ENCODE results near the gene MCEE. TPM values are rescaled to one million over a fixed set of nuclear protein-coding genes. Genes with fewer than 3 reads are reported as not detected.

The MCEE gene
- polyA plus RNA-seq, 2 of the 4 experiments (the other 2 are of a cell fraction) = 10.3 to 17.7 TPM

DNA sequence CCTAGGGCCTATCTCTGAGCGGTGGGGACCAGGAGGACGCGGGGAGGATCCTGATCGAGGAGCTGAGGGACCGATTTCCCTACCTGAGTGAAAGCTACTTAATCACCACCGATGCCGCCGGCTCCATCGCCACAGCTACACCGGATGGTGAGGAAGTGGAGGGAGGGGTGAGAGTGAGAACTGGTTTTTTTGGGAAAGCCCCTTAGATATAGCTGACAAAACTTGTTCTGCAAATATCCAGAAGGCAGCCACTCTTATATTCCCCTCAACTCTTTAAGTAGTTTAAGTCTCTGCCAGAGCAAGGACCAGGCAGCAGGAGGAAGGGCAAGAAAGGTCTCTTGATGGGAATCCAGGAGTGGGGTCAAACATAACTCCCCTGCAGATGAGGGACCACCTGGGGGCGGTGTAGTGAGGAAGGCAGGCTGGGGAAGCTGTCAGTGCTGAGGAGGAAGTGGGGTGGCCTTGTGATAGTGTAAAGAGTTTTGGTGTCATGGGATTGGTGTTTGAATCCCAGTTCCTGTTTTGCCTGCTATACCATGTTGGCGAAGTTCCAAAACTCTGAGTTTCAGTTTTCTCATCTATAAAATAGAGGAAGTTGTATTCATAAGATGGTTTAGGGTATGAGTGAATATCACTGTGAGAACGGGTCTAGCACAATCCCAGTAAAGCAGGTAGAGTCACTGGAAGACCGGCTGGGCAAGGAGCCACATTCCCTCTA, 58.2 kb downstream of the MCEE start:
- no peak for ATAC-seq
- no peak for FAIRE-seq

DNA sequence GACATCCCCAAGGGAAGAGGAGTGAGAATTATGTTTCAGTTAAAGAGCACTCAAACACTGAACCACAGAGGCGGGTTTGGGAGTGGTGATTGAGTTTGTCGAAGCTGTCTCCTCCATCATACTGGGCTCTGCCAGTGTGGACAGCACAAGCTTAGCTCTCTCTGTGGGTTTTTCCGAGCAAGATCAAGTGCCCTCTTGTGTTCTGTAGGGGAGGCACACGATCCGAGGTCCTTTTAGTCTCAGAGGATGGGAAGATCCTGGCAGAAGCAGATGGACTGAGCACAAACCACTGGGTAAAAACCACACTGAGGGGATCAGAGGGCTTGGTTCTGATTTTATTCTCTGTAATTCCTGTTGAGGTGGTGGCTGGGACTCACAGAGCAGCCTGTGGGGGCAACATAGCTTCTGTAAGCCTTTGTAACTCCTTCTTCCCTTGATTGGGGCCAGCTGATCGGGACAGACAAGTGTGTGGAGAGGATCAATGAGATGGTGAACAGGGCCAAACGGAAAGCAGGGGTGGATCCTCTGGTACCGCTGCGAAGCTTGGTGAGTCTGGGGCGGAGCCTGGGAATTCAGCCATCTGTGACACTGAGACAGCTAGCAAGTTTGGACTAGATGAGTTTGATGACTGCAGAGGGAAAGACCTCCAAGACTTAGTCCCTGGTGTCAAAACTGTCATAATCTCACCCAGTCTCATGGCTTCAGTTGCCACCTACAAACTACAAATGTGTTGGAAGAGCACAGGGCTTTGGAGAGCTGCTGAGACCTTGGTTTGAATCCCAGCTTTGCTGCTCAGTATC, 59.5 kb downstream of the MCEE start:
- Histone ChIP-seq H3K9me3 (no peaks in the 10 kb centered on the region), H3K4me2 (no peak overlapping the region), H3K4me3 (no peak overlapping the region), H3K27ac (no peak overlapping the region), H3K4me1 (peaks cover 12% of the 10 kb centered on the region; the same call in 2 of the 3 replicates)
- POLR2A ChIA-PET = interaction anchor here (0.5 kb wide), 1 partner anchor 13 kb away, joined by 3 read pairs; no protein-coding TSS in a partner anchor
- 66% methylated on average over 10 of the region's 10 CpGs for WGBS (ENCODE audit: missing lambda C conversion rate)
- CTCF ChIA-PET = interaction anchor here (0.6 to 4.0 kb wide), 13 partner anchors 9 to 206 kb away, joined by 3 to 18 read pairs (median 3); no protein-coding TSS in a partner anchor
- FAIRE-seq (no peak), ATAC-seq (peak in 1 of 2 experiments; percentile 41; a peak in 3 of 6 replicates), DNase-seq (ENCODE audit: low read depth in 1 of 2, low spot score in 1 of 2) (peak; percentile 58 to 70)
- TF ChIP-seq, protein P1, sequence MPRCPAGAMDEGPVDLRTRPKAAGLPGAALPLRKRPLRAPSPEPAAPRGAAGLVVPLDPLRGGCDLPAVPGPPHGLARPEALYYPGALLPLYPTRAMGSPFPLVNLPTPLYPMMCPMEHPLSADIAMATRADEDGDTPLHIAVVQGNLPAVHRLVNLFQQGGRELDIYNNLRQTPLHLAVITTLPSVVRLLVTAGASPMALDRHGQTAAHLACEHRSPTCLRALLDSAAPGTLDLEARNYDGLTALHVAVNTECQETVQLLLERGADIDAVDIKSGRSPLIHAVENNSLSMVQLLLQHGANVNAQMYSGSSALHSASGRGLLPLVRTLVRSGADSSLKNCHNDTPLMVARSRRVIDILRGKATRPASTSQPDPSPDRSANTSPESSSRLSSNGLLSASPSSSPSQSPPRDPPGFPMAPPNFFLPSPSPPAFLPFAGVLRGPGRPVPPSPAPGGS (IDR thresholded peaks at IDR 0.05) = no peak
- no peak for TF ChIP-seq KDM1A (IDR thresholded peaks at IDR 0.05; ENCODE audit: low read depth)
- TF ChIP-seq RAD21 (conservative IDR thresholded peaks at IDR 0.05 in 1 of 2, IDR thresholded peaks at IDR 0.05 in 1 of 2) = peak in 1 of 2 experiments; percentile 31; a peak in 2 of 5 replicates
- TF ChIP-seq, protein P2, sequence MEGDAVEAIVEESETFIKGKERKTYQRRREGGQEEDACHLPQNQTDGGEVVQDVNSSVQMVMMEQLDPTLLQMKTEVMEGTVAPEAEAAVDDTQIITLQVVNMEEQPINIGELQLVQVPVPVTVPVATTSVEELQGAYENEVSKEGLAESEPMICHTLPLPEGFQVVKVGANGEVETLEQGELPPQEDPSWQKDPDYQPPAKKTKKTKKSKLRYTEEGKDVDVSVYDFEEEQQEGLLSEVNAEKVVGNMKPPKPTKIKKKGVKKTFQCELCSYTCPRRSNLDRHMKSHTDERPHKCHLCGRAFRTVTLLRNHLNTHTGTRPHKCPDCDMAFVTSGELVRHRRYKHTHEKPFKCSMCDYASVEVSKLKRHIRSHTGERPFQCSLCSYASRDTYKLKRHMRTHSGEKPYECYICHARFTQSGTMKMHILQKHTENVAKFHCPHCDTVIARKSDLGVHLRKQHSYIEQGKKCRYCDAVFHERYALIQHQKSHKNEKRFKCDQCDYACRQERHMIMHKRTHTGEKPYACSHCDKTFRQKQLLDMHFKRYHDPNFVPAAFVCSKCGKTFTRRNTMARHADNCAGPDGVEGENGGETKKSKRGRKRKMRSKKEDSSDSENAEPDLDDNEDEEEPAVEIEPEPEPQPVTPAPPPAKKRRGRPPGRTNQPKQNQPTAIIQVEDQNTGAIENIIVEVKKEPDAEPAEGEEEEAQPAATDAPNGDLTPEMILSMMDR (IDR thresholded peaks at IDR 0.05) = peak; percentile 21; the same call in 1 of the 3 replicates

More for the DNA sequence above, 58.2 kb downstream of the MCEE start:
- H3K4me3 ChIP-seq = no peak overlapping the region
- H3K27ac ChIP-seq = no peak overlapping the region
- H3K4me2 ChIP-seq = no peak overlapping the region
- POLR2A ChIA-PET = no interaction called here
- CTCF ChIA-PET = interaction anchor here (0.8 to 1.8 kb wide), 5 partner anchors 19 to 69 kb away, joined by 3 to 5 read pairs (median 3); no protein-coding TSS in a partner anchor
- TF ChIP-seq CBX8 (IDR thresholded peaks at IDR 0.05) (no peak), MAFK (IDR thresholded peaks at IDR 0.05; ENCODE audit: partially characterized antibody) (no peak), ZC3H11A (IDR thresholded peaks at IDR 0.05) (no peak), ESRRA (IDR thresholded peaks at IDR 0.05; ENCODE audit: borderline replicate concordance, low read length) (no peak), CBX2 (IDR thresholded peaks at IDR 0.05; ENCODE audit: borderline replicate concordance, low read depth) (no peak), ZSCAN20 (CRISPR knock-in tag; IDR thresholded peaks at IDR 0.05) (no peak), JUN (IDR thresholded peaks at IDR 0.05) (no peak), EHMT2 (IDR thresholded peaks at IDR 0.05; ENCODE audit: low read depth) (no peak), BHLHE40 (IDR thresholded peaks at IDR 0.05; ENCODE audit: low read depth, low read length) (no peak), HOXA7 (CRISPR knock-in tag; IDR thresholded peaks at IDR 0.05) (no peak), SMC3 (IDR thresholded peaks at IDR 0.05) (no peak), RCOR1 (IDR thresholded peaks at IDR 0.05; ENCODE audit: low read depth, low read length) (no peak), POLR2A (IDR thresholded peaks at IDR 0.05; ENCODE audit: low read length) (no peak), HOXB5 (CRISPR knock-in tag; IDR thresholded peaks at IDR 0.05) (no peak)
- TF ChIP-seq, protein P3, sequence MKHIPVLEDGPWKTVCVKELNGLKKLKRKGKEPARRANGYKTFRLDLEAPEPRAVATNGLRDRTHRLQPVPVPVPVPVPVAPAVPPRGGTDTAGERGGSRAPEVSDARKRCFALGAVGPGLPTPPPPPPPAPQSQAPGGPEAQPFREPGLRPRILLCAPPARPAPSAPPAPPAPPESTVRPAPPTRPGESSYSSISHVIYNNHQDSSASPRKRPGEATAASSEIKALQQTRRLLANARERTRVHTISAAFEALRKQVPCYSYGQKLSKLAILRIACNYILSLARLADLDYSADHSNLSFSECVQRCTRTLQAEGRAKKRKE (CRISPR knock-in tag; IDR thresholded peaks at IDR 0.05; ENCODE audit: low read depth) = no peak
- 91% methylated on average over 14 of the region's 14 CpGs for WGBS (ENCODE audit: missing lambda C conversion rate)
- H3K9me3 ChIP-seq = no peaks in the 10 kb centered on the region
- no peak for DNase-seq (ENCODE audit: low read depth in 1 of 2, low spot score in 1 of 2)
- peaks cover 12% of the 10 kb centered on the region; the same call in 2 of the 3 replicates for H3K4me1 ChIP-seq
